Adrenal gland (tissue), 5 donors: Measurements from ENCODE around the gene TNFRSF4.

Experiments
- POLR2A ChIP-seq, 2 donors: fragments of 450-650 bp; IDR thresholded peaks; one replicate each; pipeline ENCODE4 v1.6.1; 2017; ENCODE audit warnings: antibody characterized with exemption in 2 of 2, mild to moderate bottlenecking in 2 of 2, moderate library complexity in 1 of 2
- TF ChIP-seq, protein P1 (sequence below), 6 experiments: fragments of 450-650 bp in 4 of 6; fragments of 200-600 bp in 2 of 6; sonication (generic) in 1 of 6; IDR thresholded peaks; 1 replicate in 5 of 6; 2 replicates in 1 of 6; pipeline versions ENCODE4 v1.5.1 to v1.8.0; 2016 to 2021; ENCODE audit warnings: antibody characterized with exemption in 6 of 6, mild to moderate bottlenecking in 2 of 6, moderate library complexity in 1 of 6
- donor health status: DM: no; HTN: no; CAD: no.

DNA sequence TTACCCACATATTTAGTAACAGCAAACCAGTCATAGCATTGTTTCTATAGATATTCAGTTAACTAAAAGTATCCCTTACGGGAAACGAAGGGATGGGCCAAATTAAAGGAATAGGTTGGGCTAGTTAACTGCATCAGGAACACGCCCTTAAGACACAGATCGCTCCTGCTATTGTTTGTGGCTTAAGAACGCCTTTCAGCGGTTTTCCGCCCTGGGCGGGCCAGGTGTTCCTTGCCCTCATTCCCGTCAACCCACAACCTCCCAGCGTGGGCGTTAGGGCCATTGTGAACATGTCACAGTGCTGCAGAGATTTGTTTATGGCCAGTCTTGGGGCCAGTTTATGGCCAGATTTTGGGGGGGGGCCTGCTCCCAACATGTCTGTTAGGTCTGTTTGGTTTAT, 22.2 kb downstream of the TNFRSF4 start:
- TF ChIP-seq, protein P1, sequence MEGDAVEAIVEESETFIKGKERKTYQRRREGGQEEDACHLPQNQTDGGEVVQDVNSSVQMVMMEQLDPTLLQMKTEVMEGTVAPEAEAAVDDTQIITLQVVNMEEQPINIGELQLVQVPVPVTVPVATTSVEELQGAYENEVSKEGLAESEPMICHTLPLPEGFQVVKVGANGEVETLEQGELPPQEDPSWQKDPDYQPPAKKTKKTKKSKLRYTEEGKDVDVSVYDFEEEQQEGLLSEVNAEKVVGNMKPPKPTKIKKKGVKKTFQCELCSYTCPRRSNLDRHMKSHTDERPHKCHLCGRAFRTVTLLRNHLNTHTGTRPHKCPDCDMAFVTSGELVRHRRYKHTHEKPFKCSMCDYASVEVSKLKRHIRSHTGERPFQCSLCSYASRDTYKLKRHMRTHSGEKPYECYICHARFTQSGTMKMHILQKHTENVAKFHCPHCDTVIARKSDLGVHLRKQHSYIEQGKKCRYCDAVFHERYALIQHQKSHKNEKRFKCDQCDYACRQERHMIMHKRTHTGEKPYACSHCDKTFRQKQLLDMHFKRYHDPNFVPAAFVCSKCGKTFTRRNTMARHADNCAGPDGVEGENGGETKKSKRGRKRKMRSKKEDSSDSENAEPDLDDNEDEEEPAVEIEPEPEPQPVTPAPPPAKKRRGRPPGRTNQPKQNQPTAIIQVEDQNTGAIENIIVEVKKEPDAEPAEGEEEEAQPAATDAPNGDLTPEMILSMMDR (IDR thresholded peaks at IDR 0.05), result no peak
- no peak for TF ChIP-seq POLR2A (IDR thresholded peaks at IDR 0.05)
